Measurements from ENCODE around the gene EBLN2. TPM values are rescaled to one million over a fixed set of nuclear protein-coding genes. Genes with fewer than 3 reads are reported as not detected.

Gene EBLN2
- polyA plus RNA-seq, 1 of the 3 experiments (the other 2 are of a cell fraction): 1.4 TPM

GRCh38 chr3:73029321-73029796 is 32.1 kb upstream of the EBLN2 start:
- TF ChIP-seq GABPA (IDR thresholded peaks at IDR 0.05; ENCODE audit: low read depth): no peak
- TF ChIP-seq NFIC (IDR thresholded peaks at IDR 0.05; ENCODE audit: borderline replicate concordance): peak; percentile 14; the same call in 1 of the 2 replicates
- TF ChIP-seq MEF2A (IDR thresholded peaks at IDR 0.05; ENCODE audit: borderline replicate concordance, low read depth): no peak
- 0 out of 2 replicates have a peak, but pooled peaks have one; percentile 15 for TF ChIP-seq TCF12 (IDR thresholded peaks at IDR 0.05)
- peak; percentile 3; the same call in 1 of the 2 replicates for TF ChIP-seq PBX3 (IDR thresholded peaks at IDR 0.05)
- CTCF ChIA-PET: no interaction called here
- H3K9ac ChIP-seq: peak overlapping the region; percentile 25; the same call in 1 of the 2 replicates

GRCh38 chr3:73030073-73030597 is 31.3 kb upstream of the EBLN2 start:
- Histone ChIP-seq H3K36me3 (replicated peaks in 1 of 2; ENCODE audit: control insufficient read depth in 1 of 2, insufficient read depth in 2 of 2, low read length in 1 of 2) (peaks cover 0 to 8% of the 10 kb centered on the region in 2 experiments), H3K9me2 (no peaks in the 10 kb centered on the region), H3K27ac (ENCODE audit: low read depth in 2 of 2, low read length in 1 of 2) (peak overlapping the region in 1 of 2 experiments; percentile 68; a peak in 2 of 4 replicates), H2AFZ (ENCODE audit: low read depth) (no peak overlapping the region), H3K4me3 (ENCODE audit: low read depth in 2 of 2, low read length in 1 of 2) (no peak overlapping the region), H3K79me2 (ENCODE audit: insufficient read depth) (peaks cover 100% of the 10 kb centered on the region), H3K4me1 (ENCODE audit: control insufficient read depth in 1 of 2, insufficient read depth in 2 of 2, low read depth in 1 of 2, low read length in 1 of 2) (peaks cover 3 to 9% of the 10 kb centered on the region in 2 experiments; a peak in 2 of 4 replicates), H4K20me1 (ENCODE audit: insufficient read depth) (peaks cover 99% of the 10 kb centered on the region), H3K27me3 (ENCODE audit: insufficient read depth) (no peaks in the 10 kb centered on the region), H3K9me3 (no peaks in the 10 kb centered on the region), H3K4me2 (peak overlapping the region; percentile 55; the same call in 1 of the 2 replicates), H3F3A (replicated peaks; ENCODE audit: insufficient read depth) (peaks cover 23% of the 10 kb centered on the region), H3K9ac (peak overlapping the region; percentile 25; the same call in 1 of the 2 replicates)
- ChIA-PET POLR2A (no interaction called here), CTCF (interaction anchor here (1.3 kb wide), 1 partner anchor 26 kb away, joined by 5 read pairs; no protein-coding TSS in a partner anchor)
- no peak for DNase-seq
- no peak for TF ChIP-seq JUND (IDR thresholded peaks at IDR 0.05)
- WGBS (ENCODE audit: low lambda C conversion rate): 93% methylated on average over 1 of the region's 1 CpG

More at GRCh38 chr3:73029321-73029796, 32.1 kb upstream of the EBLN2 start:
- H3K9me2 ChIP-seq: no peaks in the 10 kb centered on the region
- H3K4me3 ChIP-seq (ENCODE audit: low read depth in 2 of 2, low read length in 1 of 2): peak overlapping the region in 1 of 2 experiments; percentile 18; a peak in 1 of 4 replicates
- H4K20me1 ChIP-seq (ENCODE audit: insufficient read depth): peaks cover 99% of the 10 kb centered on the region
- no peaks in the 10 kb centered on the region for H3K9me3 ChIP-seq
- H3K27ac ChIP-seq (ENCODE audit: low read depth in 2 of 2, low read length in 1 of 2): peak overlapping the region; percentile 12 to 68
- peaks cover 100% of the 10 kb centered on the region for H3K79me2 ChIP-seq (ENCODE audit: insufficient read depth)
- 20% methylated on average over 1 of the region's 1 CpG for WGBS (ENCODE audit: low lambda C conversion rate)
- H3K36me3 ChIP-seq (replicated peaks in 1 of 2; ENCODE audit: control insufficient read depth in 1 of 2, insufficient read depth in 2 of 2, low read length in 1 of 2): peaks cover 0 to 12% of the 10 kb centered on the region in 2 experiments
- H3K27me3 ChIP-seq (ENCODE audit: insufficient read depth): no peaks in the 10 kb centered on the region
- POLR2A ChIA-PET: no interaction called here
- H3F3A ChIP-seq (replicated peaks; ENCODE audit: insufficient read depth): peaks cover 15% of the 10 kb centered on the region
- H2AFZ ChIP-seq (ENCODE audit: low read depth): no peak overlapping the region
- no peak for DNase-seq
- peaks cover 5 to 9% of the 10 kb centered on the region in 2 experiments; a peak in 2 of 4 replicates for H3K4me1 ChIP-seq (ENCODE audit: control insufficient read depth in 1 of 2, insufficient read depth in 2 of 2, low read depth in 1 of 2, low read length in 1 of 2)
- H3K4me2 ChIP-seq: peak overlapping the region; percentile 55

DNA sequence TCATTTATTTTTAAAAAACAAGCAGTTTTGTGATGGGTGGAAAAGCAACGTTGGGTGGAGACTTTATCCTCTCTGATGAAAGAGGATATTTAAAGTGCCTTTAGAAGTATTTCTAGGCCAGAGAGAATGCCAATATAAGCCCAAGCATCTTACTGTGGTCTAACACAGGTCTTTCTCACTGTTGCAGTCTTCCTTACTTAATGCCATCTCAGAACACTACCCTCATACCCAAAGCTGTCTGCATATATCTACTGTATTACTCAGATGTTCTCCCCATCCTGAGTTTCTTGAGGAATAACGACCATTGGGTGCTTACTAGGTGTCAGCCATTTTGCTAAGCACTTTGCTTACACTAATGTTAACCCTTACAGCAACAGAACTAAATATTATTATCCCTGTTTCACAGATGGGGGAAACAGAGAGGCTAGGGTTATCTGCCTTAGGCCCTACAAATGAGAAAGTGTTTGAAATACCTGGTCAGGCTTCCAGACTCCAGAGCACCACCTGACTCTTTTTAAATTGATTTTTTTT is 29.8 kb upstream of the EBLN2 start:
- H2AFZ ChIP-seq (ENCODE audit: low read depth): no peak overlapping the region
- peaks cover 99% of the 10 kb centered on the region for H4K20me1 ChIP-seq (ENCODE audit: insufficient read depth)
- no peak overlapping the region for H3K27ac ChIP-seq (ENCODE audit: low read depth in 2 of 2, low read length in 1 of 2)
- no peak overlapping the region for H3K4me2 ChIP-seq
- H3K9me2 ChIP-seq: no peaks in the 10 kb centered on the region
- H3K36me3 ChIP-seq (replicated peaks in 1 of 2; ENCODE audit: control insufficient read depth in 1 of 2, insufficient read depth in 2 of 2, low read length in 1 of 2): peaks cover 0 to 8% of the 10 kb centered on the region in 2 experiments
- peaks cover 38% of the 10 kb centered on the region for H3F3A ChIP-seq (replicated peaks; ENCODE audit: insufficient read depth)
- no peak overlapping the region for H3K4me3 ChIP-seq (ENCODE audit: low read depth in 2 of 2, low read length in 1 of 2)
- no peak overlapping the region for H3K9ac ChIP-seq
- H3K4me1 ChIP-seq (ENCODE audit: control insufficient read depth in 1 of 2, insufficient read depth in 2 of 2, low read depth in 1 of 2, low read length in 1 of 2): peaks cover 5 to 9% of the 10 kb centered on the region in 2 experiments; a peak in 3 of 4 replicates
- TF ChIP-seq IRF3 (IDR thresholded peaks at IDR 0.05; ENCODE audit: low read depth, low read length) (no peak), GATA2 (CRISPR knock-in tag; IDR thresholded peaks at IDR 0.05) (no peak), RCOR1 (IDR thresholded peaks at IDR 0.05; ENCODE audit: low read length) (no peak), USF2 (IDR thresholded peaks at IDR 0.05; ENCODE audit: borderline replicate concordance, low read depth, low read length) (no peak), TCF12 (IDR thresholded peaks at IDR 0.05) (no peak), TAF1 (IDR thresholded peaks at IDR 0.05; ENCODE audit: borderline replicate concordance, low read depth, low read length) (no peak)
- ChIA-PET POLR2A (no interaction called here), CTCF (interaction anchor here (1.3 kb wide), 1 partner anchor 25 kb away, joined by 5 read pairs; no protein-coding TSS in a partner anchor)
- peaks cover 100% of the 10 kb centered on the region for H3K79me2 ChIP-seq (ENCODE audit: insufficient read depth)
- no peaks in the 10 kb centered on the region for H3K27me3 ChIP-seq (ENCODE audit: insufficient read depth)
- WGBS (ENCODE audit: low lambda C conversion rate): 56% methylated on average over 2 of the region's 2 CpGs
- DNase-seq: no peak
- H3K9me3 ChIP-seq: no peaks in the 10 kb centered on the region
